PC-3 (cell line): ENCODE results near the gene RNF5.

Source experiments
- CTCF ChIP-seq: fragments of 300-600 bp; sonication (generic); conservative IDR thresholded peaks from 2 replicates; pipeline ENCODE4 v1.5.1; 2017; ENCODE audit warnings: antibody characterized with exemption, low read depth, mild to moderate bottlenecking, low read length
- EZH2phosphoT487 ChIP-seq: fragments of 300-600 bp; sonication (generic); IDR thresholded peaks from 2 replicates; pipeline ENCODE4 v1.6.1; 2018; ENCODE audit warnings: mild to moderate bottlenecking, antibody characterized with exemption, low read length, borderline replicate concordance

- TF ChIP-seq CTCF (no peak; the same call in 1 of the 2 replicates), EZH2phosphoT487 (no peak)
Observed at GRCh38 chr6:32153564-32154513, 24.4 kb upstream of the RNF5 start, which contains the start of gene PPT2.
